GM18508 (cell line): Measurements from ENCODE around the gene ANKDD1A.

ENCODE experiments used
- ATAC-seq: cut with Tn5 transposase; IDR thresholded peaks from one replicate; pipeline ENCODE4 v1.9.1; 2021; ENCODE audit warnings: moderate number of reproducible peaks; ENCODE audit not compliant: insufficient read depth, unreplicated experiment

The ANKDD1A gene

GRCh38 chr15:64951777-64952418 is 40.2 kb downstream of the ANKDD1A start:
- no peak for ATAC-seq

GRCh38 chr15:64954395-64954794 is 42.7 kb downstream of the ANKDD1A start:
- no peak for ATAC-seq

DNA sequence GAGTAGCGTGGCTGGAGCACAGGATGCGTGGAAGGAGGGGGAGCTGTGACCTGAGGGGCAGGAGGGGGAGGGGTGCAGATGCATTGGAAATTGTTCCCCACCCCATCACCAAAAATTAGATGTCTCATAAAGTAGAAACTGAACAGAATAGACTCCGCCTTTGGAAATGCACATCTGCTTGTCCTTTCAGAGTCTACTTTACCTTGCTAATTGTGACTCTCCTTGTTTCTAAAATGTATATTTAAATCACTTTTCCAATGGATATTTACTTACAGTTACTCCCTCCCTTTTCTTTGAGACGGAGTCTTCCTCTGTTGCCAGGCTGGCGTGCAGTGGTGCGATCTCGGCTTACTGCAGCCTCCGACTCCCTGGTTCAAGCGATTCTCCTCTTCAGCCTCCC is 47.4 kb downstream of the ANKDD1A start:
- no peak for ATAC-seq

DNA sequence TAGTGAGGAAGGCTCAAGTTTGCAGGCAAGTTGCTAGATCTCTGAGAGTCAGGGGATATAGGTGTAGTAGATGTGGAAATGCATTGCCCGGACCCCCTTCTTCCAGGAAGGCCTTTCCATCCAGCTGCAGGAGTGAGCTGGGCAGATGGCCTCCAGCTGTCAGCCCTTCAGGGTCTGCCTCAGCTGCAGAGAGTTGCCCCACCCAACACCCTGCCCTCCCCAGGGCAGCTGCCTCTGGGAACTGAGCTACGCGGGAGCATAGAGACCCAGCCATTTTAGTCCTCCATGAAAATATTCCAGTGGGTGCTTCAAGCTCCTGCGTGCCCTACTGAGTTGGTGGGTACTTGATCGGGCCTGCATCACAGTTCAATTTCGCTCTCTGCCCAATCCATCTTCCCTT is 48.5 kb downstream of the ANKDD1A start:
- no peak for ATAC-seq

DNA sequence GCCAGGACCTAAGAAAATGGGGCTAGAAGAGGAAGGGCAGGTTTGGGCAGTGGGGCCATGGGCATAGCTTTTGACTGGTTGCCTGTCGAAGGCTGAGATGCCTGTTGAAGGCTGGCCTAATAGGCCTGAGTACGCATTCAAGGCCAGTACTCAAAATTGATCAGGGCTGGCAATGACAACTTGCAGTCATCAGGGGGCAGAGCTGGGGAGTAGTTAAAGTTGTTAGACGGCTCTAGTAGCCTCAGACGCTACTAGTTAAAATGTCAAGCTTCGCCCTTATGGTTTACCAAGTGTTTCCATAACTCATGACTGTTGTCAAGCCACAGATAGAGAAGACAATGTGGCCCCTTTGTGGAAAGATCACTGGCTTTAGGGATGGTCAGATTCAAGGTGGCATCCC is 49.3 kb downstream of the ANKDD1A start:
- ATAC-seq: no peak

DNA sequence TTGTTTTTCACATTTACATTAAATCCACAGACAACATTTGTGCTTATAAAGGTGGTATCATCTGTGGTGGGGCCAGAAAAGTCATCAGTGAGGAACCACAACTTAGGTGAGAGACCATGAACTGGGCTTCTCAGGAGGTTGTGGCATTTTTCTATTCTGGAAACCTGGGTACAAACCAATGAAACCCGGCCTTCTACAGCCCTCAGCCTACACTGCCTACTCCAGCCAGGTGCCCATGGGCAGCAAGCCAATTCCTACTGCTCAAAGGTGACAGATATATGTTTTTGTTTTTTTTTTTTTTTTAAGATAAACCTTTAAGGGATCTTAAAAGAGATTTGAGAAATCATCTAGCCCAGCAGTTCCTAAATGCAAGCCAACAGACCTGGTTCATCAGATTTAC is 57.7 kb downstream of the ANKDD1A start:
- ATAC-seq: no peak

GRCh38 chr15:64970698-64971097 is 59.0 kb downstream of the ANKDD1A start:
- no peak for ATAC-seq

DNA sequence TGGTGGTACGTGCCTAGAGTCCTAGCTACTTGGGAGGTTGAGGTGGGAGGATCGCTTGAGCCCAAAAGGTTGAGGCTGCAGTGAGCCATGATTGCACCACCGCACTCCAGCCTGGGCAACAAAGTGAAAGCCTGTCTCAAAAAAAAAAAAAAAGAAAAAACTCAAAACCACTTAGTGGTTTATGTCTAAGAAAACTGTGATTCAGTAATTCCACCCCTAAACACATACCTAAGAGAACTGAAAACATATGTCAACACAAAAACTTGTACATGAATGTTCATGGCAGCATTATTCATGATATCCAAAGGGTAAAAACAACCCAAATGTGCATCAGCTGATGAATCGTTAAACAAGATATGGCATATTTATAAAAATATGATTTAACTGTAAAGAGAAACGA is 63.7 kb downstream of the ANKDD1A start:
- no peak for ATAC-seq

GRCh38 chr15:64979252-64979710 is 67.6 kb downstream of the ANKDD1A start:
- no peak for ATAC-seq

- ATAC-seq: no peak
Measured at GRCh38 chr15:64981812-64982431, 70.2 kb downstream of the ANKDD1A start.

DNA sequence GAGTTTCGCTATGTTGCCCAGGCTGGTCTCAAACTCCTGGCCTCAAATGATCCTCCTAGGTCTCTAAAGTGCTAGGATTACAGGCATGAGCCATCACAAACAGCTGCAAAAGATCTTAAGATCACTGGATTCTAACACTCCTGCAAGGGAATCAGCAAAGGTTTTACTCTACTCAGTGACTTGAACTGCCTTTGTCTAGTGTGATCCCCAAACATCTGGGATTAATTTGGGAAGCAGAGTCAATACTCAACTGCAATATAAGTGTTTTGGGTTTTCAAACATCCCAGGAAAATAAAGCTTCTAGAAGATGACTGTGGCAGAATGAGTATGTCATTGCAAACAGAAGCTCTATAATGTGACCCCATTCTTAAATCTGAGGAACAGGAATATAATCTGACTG is 70.8 kb downstream of the ANKDD1A start:
- no peak for ATAC-seq

DNA sequence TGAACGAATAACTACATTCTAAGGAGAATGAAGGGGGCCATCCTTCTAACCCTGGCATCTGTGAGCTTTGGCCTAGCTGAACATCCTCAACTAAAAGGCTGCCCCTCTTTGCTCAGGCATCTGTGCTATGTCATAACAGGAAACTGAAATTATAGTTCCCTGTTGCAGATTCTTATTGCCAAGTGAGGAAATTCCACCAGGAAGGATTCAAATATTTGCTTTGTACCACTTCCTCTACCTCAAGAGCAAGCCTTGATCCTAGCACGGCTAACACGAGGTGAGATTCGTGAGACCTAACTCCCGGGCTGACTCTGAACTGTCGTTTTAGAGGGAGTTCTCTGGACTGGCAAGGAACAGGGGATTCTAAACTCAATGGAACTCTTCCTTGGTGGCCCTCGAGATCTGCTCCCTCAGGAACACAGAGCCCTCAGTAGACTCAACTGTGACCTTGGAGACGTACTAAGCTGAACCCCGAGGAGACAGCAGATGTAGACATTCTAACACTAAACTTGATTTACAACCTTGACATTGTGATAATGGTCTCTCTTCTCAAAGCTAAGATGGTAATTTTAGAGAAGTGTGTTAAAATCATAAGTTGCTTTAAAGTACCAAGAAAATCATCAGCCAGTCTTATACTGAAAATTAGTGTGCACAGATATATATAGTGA is 73.8 kb downstream of the ANKDD1A start:
- ATAC-seq: no peak

DNA sequence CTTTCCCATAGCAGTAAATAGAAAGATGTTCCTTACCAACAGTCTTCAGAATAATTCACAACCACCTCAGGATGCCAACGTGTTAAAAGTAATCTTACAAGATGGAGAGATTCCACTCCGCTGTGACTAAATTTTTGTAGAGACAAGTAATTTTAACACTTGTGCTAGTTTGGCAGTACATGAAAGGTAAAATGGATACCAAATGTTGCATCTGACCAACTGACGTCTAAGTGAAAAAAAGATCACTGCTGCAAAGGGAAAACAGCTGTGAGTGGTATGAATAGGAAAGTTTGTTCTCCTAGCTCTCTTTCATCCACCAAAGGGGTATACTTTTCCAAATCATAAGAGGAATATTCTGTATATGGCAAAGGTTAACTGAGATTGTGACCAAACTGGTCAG is 75.4 kb downstream of the ANKDD1A start:
- no peak for ATAC-seq

DNA sequence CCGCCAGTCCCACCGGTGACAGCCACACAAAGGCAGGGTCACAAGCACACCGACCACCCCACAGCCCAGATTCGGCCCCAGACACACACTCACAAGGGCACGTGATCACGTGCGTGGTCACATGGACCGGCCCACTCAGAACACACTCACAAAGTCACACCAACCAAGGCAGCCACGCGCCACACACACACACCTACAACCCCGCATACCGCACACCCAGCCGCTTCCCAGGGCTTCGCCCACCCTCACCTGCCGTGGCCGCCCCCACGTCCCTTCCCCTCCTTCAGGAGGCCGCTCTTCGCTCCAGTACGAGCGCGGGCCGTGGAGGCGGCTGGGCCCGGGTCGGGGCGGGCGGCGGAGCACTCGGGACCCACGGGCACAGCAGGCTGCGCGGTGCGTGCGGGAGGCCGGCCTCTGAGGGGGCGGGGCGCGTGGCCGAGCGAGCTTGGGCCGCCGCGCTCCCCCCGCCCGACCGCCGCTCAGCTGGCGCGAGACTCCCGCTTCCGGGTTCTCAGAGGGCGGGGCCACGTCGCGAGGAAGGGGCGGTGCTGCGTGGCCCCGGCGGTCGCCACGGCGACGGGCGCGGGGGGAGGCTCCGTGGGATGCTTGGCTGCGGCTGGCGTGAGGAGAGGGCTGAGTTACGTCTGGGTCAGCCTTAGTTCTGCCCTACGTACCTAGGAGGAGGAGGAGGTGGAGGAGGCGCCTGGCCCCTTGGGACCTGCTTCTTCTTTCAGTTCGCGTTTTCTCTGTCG is 77.9 kb downstream of the ANKDD1A start, which contains the start of gene SPG21:
Gene SPG21 (minus strand): TSS at position 499 of the 752 bp plus-strand sequence. CDS start 6,345 bp downstream, outside the sequence.
- peak; percentile 72 for ATAC-seq

GRCh38 chr15:64990168-64990470 is 78.4 kb downstream of the ANKDD1A start:
- ATAC-seq: no peak

GRCh38 chr15:64991536-64992135 is 79.9 kb downstream of the ANKDD1A start:
- no peak for ATAC-seq

DNA sequence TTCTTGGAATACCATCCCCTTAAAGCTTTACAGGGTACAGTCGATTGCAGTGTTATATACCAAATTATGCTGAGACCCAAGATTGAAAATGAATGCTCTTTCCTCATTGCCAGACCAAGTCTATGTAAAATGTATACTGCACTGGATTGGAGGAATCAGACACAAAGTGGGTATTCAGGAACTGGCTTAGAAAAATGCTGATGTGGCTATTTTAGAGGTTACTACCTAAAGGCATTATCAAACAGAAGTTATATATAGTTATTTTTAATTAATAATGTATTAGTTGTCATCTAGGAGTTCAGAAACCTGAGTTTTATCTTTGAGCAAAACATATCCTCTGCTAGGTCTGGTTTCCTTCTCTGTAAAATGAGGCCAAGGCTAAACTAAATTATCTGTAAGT is 81.6 kb downstream of the ANKDD1A start:
- ATAC-seq: no peak

DNA sequence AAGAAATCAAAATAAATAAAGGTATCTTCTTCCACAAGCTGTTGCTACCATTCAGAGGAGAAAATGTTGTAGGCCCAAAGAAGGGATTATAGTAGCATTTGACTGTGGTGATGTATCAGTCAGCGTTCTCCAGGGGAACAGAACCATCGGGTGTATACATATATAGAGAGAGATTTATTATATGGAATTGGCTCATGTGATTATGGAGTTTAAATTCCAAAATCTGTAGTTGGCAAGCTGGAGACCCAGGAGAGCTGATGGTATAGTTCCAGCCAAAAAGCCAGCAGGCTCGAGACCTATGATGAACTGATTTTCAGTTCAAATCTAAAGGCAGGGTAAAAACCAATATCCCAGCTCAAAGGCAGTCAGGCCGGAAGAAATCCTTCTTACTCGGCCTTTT is 85.4 kb downstream of the ANKDD1A start:
- ATAC-seq: no peak

GRCh38 chr15:64997745-64998375 is 86.2 kb downstream of the ANKDD1A start:
- no peak for ATAC-seq

- no peak for ATAC-seq
Measured at GRCh38 chr15:65004993-65005392, 93.3 kb downstream of the ANKDD1A start.
